Activated CD8-positive, alpha-beta T cell treated with anti-CD3 and anti-CD28 coated beads for 36 hours (primary cell): Measurements from ENCODE around the gene MCF2L. TPM values are rescaled to one million over a fixed set of nuclear protein-coding genes. Genes with fewer than 3 reads are reported as not detected.

Experiments
- ATAC-seq: fragments of 200-7000 bp; cut with Tn5 transposase; one replicate; pipeline ENCODE4 v1.10.0; 2021; ENCODE audit warnings: mild to moderate bottlenecking, moderate library complexity
- CTCF ChIA-PET: fragments of 350-600 bp; sonication (Branson Sonifier 250); formaldehyde crosslinking; loops from one replicate; lab custom pipeline; 2021; ENCODE audit warnings: antibody characterized with exemption; lab: Charles Lee
- POLR2A ChIA-PET: fragments of 350-600 bp; sonication (Branson Sonifier 250); formaldehyde crosslinking; loops from one replicate; lab custom pipeline; 2021; ENCODE audit warnings: antibody characterized with exemption; lab: Charles Lee
- DNase-seq: peaks from one replicate; pipeline ENCODE4 v3.0.0-alpha.2; 2020
- H3K27ac Mint-ChIP-seq: one replicate; pipeline ENCODE4 v1.8.0; 2021; ENCODE audit warnings: mild to moderate bottlenecking, mixed read lengths
- H3K27me3 Mint-ChIP-seq: one replicate; pipeline ENCODE4 v1.8.0; 2021; ENCODE audit warnings: mixed read lengths
- H3K36me3 Mint-ChIP-seq: one replicate; pipeline ENCODE4 v1.8.0; 2021; ENCODE audit warnings: low read depth, mixed read lengths
- H3K4me1 Mint-ChIP-seq: one replicate; pipeline ENCODE4 v1.8.0; 2021; ENCODE audit warnings: low read depth, mixed read lengths
- H3K4me3 Mint-ChIP-seq: one replicate; pipeline ENCODE4 v1.8.0; 2021; ENCODE audit warnings: mild to moderate bottlenecking, moderate library complexity, mixed read lengths
- H3K9me3 Mint-ChIP-seq: one replicate; pipeline ENCODE4 v1.8.0; 2021; ENCODE audit warnings: mixed read lengths
- CTCF ChIP-seq: fragments of 200-600 bp; IDR thresholded peaks from one replicate; pipeline ENCODE4 v1.8.0; 2022; ENCODE audit warnings: antibody characterized with exemption, mild to moderate bottlenecking
- intact Hi-C: fragments of 100-400 bp; cut with micrococcal nuclease; formaldehyde crosslinking; loops from one replicate; pipeline ENCODE4 v1.10.0; 2022
- total RNA-seq, 2 experiments: library from RNA; stranded (reverse); gene quantifications; one replicate each; pipeline ENCODE4 v1.2.3, GENCODE V29; 2021

MCF2L gene
- total RNA-seq, 2 experiments from 2014 or later, result 7.6 to 8.9 TPM

- intact Hi-C loops, result no loop called here
- no peaks in the 10 kb centered on the region for H3K4me1 Mint-ChIP-seq
- H3K4me3 Mint-ChIP-seq, result no peak overlapping the region
- no peak for TF ChIP-seq CTCF
- CTCF ChIA-PET, result no interaction called here
- no peaks in the 10 kb centered on the region for H3K36me3 Mint-ChIP-seq
- DNase-seq, result no peak
- ATAC-seq, result no peak
- no peak overlapping the region for H3K27ac Mint-ChIP-seq
- POLR2A ChIA-PET, result no interaction called here
- H3K27me3 Mint-ChIP-seq, result no peaks in the 10 kb centered on the region
- H3K9me3 Mint-ChIP-seq, result no peaks in the 10 kb centered on the region
These were observed 94.1 kb downstream of the MCF2L start for GRCh38 chr13:113063091-113063491.

- Mint-ChIP-seq H3K9me3 (no peaks in the 10 kb centered on the region), H3K4me3 (no peak overlapping the region), H3K27ac (no peak overlapping the region), H3K4me1 (no peaks in the 10 kb centered on the region), H3K36me3 (no peaks in the 10 kb centered on the region), H3K27me3 (no peaks in the 10 kb centered on the region)
- DNase-seq (no peak), ATAC-seq (no peak)
- POLR2A ChIA-PET, result no interaction called here
- intact Hi-C loops, result no loop called here
- CTCF ChIA-PET, result no interaction called here
- no peak for TF ChIP-seq CTCF
These were observed 95.1 kb downstream of the MCF2L start for GRCh38 chr13:113064000-113064533.

- CTCF ChIA-PET, result no interaction called here
- no peak overlapping the region for H3K27ac Mint-ChIP-seq
- no peak overlapping the region for H3K4me3 Mint-ChIP-seq
- no peaks in the 10 kb centered on the region for H3K27me3 Mint-ChIP-seq
- DNase-seq, result no peak
- no peaks in the 10 kb centered on the region for H3K4me1 Mint-ChIP-seq
- H3K36me3 Mint-ChIP-seq, result no peaks in the 10 kb centered on the region
- POLR2A ChIA-PET, result no interaction called here
- ATAC-seq, result no peak
- intact Hi-C loops, result no loop called here
- no peak for TF ChIP-seq CTCF
- H3K9me3 Mint-ChIP-seq, result no peaks in the 10 kb centered on the region
These were observed 95.8 kb downstream of the MCF2L start for GRCh38 chr13:113064534-113065405.

- peaks cover 4% of the 10 kb centered on the region for H3K36me3 Mint-ChIP-seq
- POLR2A ChIA-PET, result no interaction called here
- intact Hi-C loops, result no loop called here
- H3K9me3 Mint-ChIP-seq, result no peaks in the 10 kb centered on the region
- CTCF ChIA-PET, result no interaction called here
- no peaks in the 10 kb centered on the region for H3K27me3 Mint-ChIP-seq
- H3K4me3 Mint-ChIP-seq, result no peak overlapping the region
- ATAC-seq (no peak), DNase-seq (no peak)
- TF ChIP-seq CTCF, result no peak
- no peaks in the 10 kb centered on the region for H3K4me1 Mint-ChIP-seq
- no peak overlapping the region for H3K27ac Mint-ChIP-seq
These were observed 96.6 kb downstream of the MCF2L start for GRCh38 chr13:113065406-113066141.

- DNase-seq (no peak), ATAC-seq (no peak)
- Mint-ChIP-seq H3K27ac (no peak overlapping the region), H3K4me3 (no peak overlapping the region), H3K27me3 (no peaks in the 10 kb centered on the region), H3K9me3 (no peaks in the 10 kb centered on the region), H3K4me1 (no peaks in the 10 kb centered on the region), H3K36me3 (peaks cover 9% of the 10 kb centered on the region)
- intact Hi-C loops, result no loop called here
- no peak for TF ChIP-seq CTCF
- POLR2A ChIA-PET, result no interaction called here
- CTCF ChIA-PET, result no interaction called here
These were observed 97.1 kb downstream of the MCF2L start for GRCh38 chr13:113066142-113066455.
